OCI-LY7 (cell line): ENCODE data around the gene IQSEC2. TPM values are rescaled to one million over a fixed set of nuclear protein-coding genes. Genes with fewer than 3 reads are reported as not detected.

Source experiments
- BruUV-seq: library from RNA; stranded (reverse); fragments of 400-500 nt; replicated peaks from 2 replicates; lab custom pipeline; 2021; lab: Mats Ljungman, UMichigan
- CTCF ChIA-PET: fragments of 300-600 bp; sonication (Branson Sonifier 250); formaldehyde crosslinking; loops from one replicate; lab custom pipeline; 2022; ENCODE audit warnings: antibody characterized with exemption; ENCODE audit not compliant: unreplicated experiment; lab: Charles Lee
- POLR2A ChIA-PET: fragments of 300-600 bp; sonication (Branson Sonifier 250); formaldehyde crosslinking; loops from one replicate; lab custom pipeline; 2022; ENCODE audit warnings: antibody characterized with exemption; lab: Charles Lee
- DNase-seq: peaks from one replicate; pipeline ENCODE4 v3.0.0-alpha.2; 2015; ENCODE audit warnings: low spot score
- H2AFZ ChIP-seq: fragments of 200-600 bp; sonication (generic), shearing (Covaris generic); 2 replicates; pipeline ENCODE4 v1.6.1; 2014; ENCODE audit warnings: mild to moderate bottlenecking, antibody characterized with exemption, low read length, moderate library complexity
- H3K27ac ChIP-seq: fragments of 200-600 bp; sonication (generic); 2 replicates; pipeline ENCODE4 v1.5.1; 2014; ENCODE audit warnings: mixed run types, low read depth, mild to moderate bottlenecking, moderate library complexity, low read length, inconsistent platforms; ENCODE audit not compliant: poor library complexity, severe bottlenecking
- H3K36me3 ChIP-seq: fragments of 200-600 bp; sonication (generic); 2 replicates; pipeline ENCODE4 v1.6.1; 2014; ENCODE audit warnings: mild to moderate bottlenecking, antibody characterized with exemption, low read length, moderate library complexity, mixed read lengths; ENCODE audit not compliant: insufficient read depth
- H3K4me1 ChIP-seq: fragments of 200-600 bp; sonication (generic); 2 replicates; pipeline ENCODE4 v1.5.1; 2014; ENCODE audit warnings: mild to moderate bottlenecking, low read length; ENCODE audit not compliant: insufficient read depth, poor library complexity, severe bottlenecking
- H3K4me2 ChIP-seq: fragments of 200-600 bp; sonication (generic); 2 replicates; pipeline ENCODE4 v1.6.1; 2014; ENCODE audit warnings: mild to moderate bottlenecking, low read length
- H3K4me3 ChIP-seq: fragments of 200-600 bp; sonication (generic); 2 replicates; pipeline ENCODE4 v1.5.1; 2014; ENCODE audit warnings: mild to moderate bottlenecking, low read depth, low read length; ENCODE audit not compliant: poor library complexity, severe bottlenecking
- H3K79me2 ChIP-seq: fragments of 200-600 bp; sonication (generic); 2 replicates; pipeline ENCODE4 v1.6.1; 2016; ENCODE audit warnings: low read depth, mild to moderate bottlenecking, low read length, moderate library complexity, mixed read lengths; ENCODE audit not compliant: insufficient read depth
- H3K9me2 ChIP-seq: fragments of 200-600 bp; sonication (generic); 2 replicates; pipeline ENCODE4 v1.6.1; 2016; ENCODE audit warnings: mild to moderate bottlenecking, low read length, mixed read lengths; ENCODE audit not compliant: insufficient read depth
- H3K9me3 ChIP-seq: fragments of 200-600 bp; sonication (generic); 2 replicates; pipeline ENCODE4 v1.6.1; 2014; ENCODE audit warnings: mild to moderate bottlenecking, mixed run types, low read length, mixed read lengths
- H4K20me1 ChIP-seq: fragments of 200-600 bp; sonication (generic); 2 replicates; pipeline ENCODE4 v1.6.1; 2014; ENCODE audit warnings: mild to moderate bottlenecking, antibody characterized with exemption, low read length, moderate library complexity, mixed read lengths; ENCODE audit not compliant: insufficient read depth
- CTCF ChIP-seq: fragments of 200-600 bp; sonication (generic); conservative IDR thresholded peaks from 2 replicates; pipeline ENCODE4 v1.5.1; 2014; ENCODE audit warnings: mild to moderate bottlenecking, antibody characterized with exemption, low read length, moderate library complexity, mixed read lengths
- EZH2phosphoT487 ChIP-seq: fragments of 200-600 bp; sonication (generic); IDR thresholded peaks from 2 replicates; pipeline ENCODE4 v1.6.1; 2018; ENCODE audit warnings: low read depth, borderline replicate concordance, mild to moderate bottlenecking, mixed run types, antibody characterized with exemption, low read length, moderate library complexity, mixed read lengths
- intact Hi-C: fragments of 100-400 bp; cut with micrococcal nuclease; formaldehyde crosslinking; loops from one replicate; pipeline ENCODE4 v1.10.0; 2022; ENCODE audit not compliant: unreplicated experiment
- total RNA-seq, 2 experiments: library from RNA; depleted of rRNA in 1 of 2; stranded (reverse); fragments of >200 nt in 1 of 2; shearing (Covaris generic) in 1 of 2; gene quantifications; 2 replicates each; pipeline ENCODE4 v1.2.3, GENCODE V29; 2014 to 2022

IQSEC2 gene
- total RNA-seq, 2 experiments from 2014 or later: not detected

DNA sequence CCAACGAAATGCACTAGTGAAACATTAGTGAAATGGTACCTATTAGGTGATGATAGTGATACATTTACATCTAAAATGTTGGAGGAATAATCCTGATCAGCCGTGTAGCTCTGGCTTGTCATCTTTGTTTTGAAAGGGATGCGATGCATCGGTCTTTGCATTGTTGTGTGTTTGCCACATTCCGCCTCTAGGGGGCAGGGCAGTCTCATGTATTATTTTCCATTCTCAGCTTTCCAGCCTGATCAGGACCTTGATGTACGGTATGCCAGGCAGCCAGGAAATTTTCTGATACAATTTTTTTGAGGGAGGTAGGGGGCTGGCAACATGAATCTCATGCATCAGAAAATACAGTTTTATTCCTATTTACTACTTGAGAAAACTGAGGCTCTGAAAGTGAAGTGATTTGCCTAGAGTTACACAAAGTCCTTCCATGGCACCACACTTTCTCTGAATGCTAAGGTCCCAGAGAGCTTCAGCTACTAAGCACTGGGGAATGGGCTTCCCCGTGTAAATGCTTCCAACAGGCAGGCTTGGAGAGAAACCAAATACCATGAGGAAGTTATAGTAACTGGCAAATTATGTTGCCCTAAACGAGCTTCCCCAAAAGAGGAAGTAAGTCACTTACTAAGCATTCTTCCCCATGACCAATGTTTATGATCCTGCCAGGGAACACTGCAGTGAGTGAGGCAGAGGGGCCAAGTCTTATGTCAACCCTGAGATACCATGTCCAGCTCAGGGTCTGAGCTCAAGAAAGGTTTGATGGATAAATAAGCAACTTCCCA is 31.8 kb upstream of the IQSEC2 start:
- no peaks in the 10 kb centered on the region for H3K9me2 ChIP-seq
- H3K79me2 ChIP-seq: no peaks in the 10 kb centered on the region
- no peaks in the 10 kb centered on the region for H3K36me3 ChIP-seq
- peak; percentile 83 for TF ChIP-seq CTCF
- TF ChIP-seq EZH2phosphoT487: no peak
- H2AFZ ChIP-seq: peak overlapping the region; percentile 93
- POLR2A ChIA-PET: no interaction called here
- CTCF ChIA-PET: interaction anchor here (0.6 to 1.5 kb wide), 8 partner anchors 9 to 288 kb away, joined by 3 to 5 read pairs (median 3); no protein-coding TSS in a partner anchor
- H3K4me2 ChIP-seq: peak overlapping the region; percentile 28; the same call in 1 of the 2 replicates
- no peak overlapping the region for H3K27ac ChIP-seq
- no peaks in the 10 kb centered on the region for H3K9me3 ChIP-seq
- DNase-seq: peak; percentile 62
- intact Hi-C loops: loop anchor here (1.0 to 10.0 kb wide), 2 partner anchors 169 to 522 kb away; no protein-coding TSS in a partner anchor
- no TSS peak for BruUV-seq
- H3K4me1 ChIP-seq: peaks cover 8% of the 10 kb centered on the region
- no peak overlapping the region for H3K4me3 ChIP-seq
- no peaks in the 10 kb centered on the region for H4K20me1 ChIP-seq

GRCh38 chrX:53309837-53310236 is 28.5 kb upstream of the IQSEC2 start:
- TF ChIP-seq EZH2phosphoT487: no peak
- TF ChIP-seq CTCF: no peak
- H3K36me3 ChIP-seq: no peaks in the 10 kb centered on the region
- POLR2A ChIA-PET: no interaction called here
- no peak overlapping the region for H3K27ac ChIP-seq
- CTCF ChIA-PET: no interaction called here
- no peaks in the 10 kb centered on the region for H3K79me2 ChIP-seq
- no peaks in the 10 kb centered on the region for H3K9me2 ChIP-seq
- H3K4me1 ChIP-seq: peaks cover 8% of the 10 kb centered on the region
- BruUV-seq: no TSS peak
- H2AFZ ChIP-seq: no peak overlapping the region
- H4K20me1 ChIP-seq: no peaks in the 10 kb centered on the region
- H3K9me3 ChIP-seq: no peaks in the 10 kb centered on the region
- DNase-seq: no peak
- H3K4me3 ChIP-seq: no peak overlapping the region
- no peak overlapping the region for H3K4me2 ChIP-seq
- intact Hi-C loops: loop anchor here (10.0 kb wide), 1 partner anchor 525 kb away; no protein-coding TSS in a partner anchor

DNA sequence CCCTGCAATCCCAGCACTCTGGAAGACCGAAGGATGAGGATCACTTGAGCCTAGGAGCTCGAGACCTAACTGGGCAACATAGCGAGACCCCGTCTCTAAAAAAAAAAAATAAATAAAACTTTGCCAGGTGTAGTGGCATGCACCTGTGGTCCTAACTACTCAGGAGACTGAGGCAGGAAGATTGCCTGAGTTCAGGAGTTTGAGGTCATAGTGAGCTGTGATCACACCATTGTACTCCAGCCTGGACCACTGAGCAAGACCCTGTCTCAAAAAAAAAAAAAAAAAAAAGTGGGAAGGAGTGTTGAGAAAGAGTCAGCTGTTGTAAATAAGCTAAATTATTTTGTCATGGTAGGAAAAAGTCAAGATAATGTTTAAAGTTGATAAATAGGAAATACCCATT is 27.5 kb upstream of the IQSEC2 start:
- intact Hi-C loops: no loop called here

More for the DNA sequence above, 27.5 kb upstream of the IQSEC2 start:
- H3K79me2 ChIP-seq: no peaks in the 10 kb centered on the region
- H4K20me1 ChIP-seq: no peaks in the 10 kb centered on the region
- TF ChIP-seq CTCF: no peak
- POLR2A ChIA-PET: interaction anchor here (0.7 kb wide), 1 partner anchor 395 kb away, joined by 6 read pairs; no protein-coding TSS in a partner anchor
- no peak overlapping the region for H3K27ac ChIP-seq
- no peak overlapping the region for H2AFZ ChIP-seq
- no peak overlapping the region for H3K4me3 ChIP-seq
- H3K4me1 ChIP-seq: peaks cover 8% of the 10 kb centered on the region
- H3K36me3 ChIP-seq: no peaks in the 10 kb centered on the region
- no TSS peak for BruUV-seq
- no peak overlapping the region for H3K4me2 ChIP-seq
- no peaks in the 10 kb centered on the region for H3K9me3 ChIP-seq
- H3K9me2 ChIP-seq: no peaks in the 10 kb centered on the region
- DNase-seq: no peak
- CTCF ChIA-PET: no interaction called here
